Activated CD8-positive, alpha-beta memory T cell treated with anti-CD3 and anti-CD28 coated beads, Interleukin-2, amount 50 U/mL, for 24 hours (primary cell): ENCODE data around the gene SENP7.
"Not testable (repeated sequence)": the region's sequence is repeated elsewhere in the genome, so short reads cannot be mapped to it uniquely, and the experiment has no call there.

ENCODE experiments used
- DNase-seq: peaks from one replicate; pipeline ENCODE4 v3.0.0-alpha.2; 2020; ENCODE audit errors: extremely low read depth

Gene SENP7

GRCh38 chr3:101527906-101528305, 14.9 kb upstream of the SENP7 start:
- no peak for DNase-seq

- no peak for DNase-seq
These were observed 14.4 kb upstream of the SENP7 start for GRCh38 chr3:101527441-101527840.

GRCh38 chr3:101521211-101521701, 8.2 kb upstream of the SENP7 start:
- DNase-seq = no peak

- DNase-seq = no peak
These were observed 6.8 kb upstream of the SENP7 start for GRCh38 chr3:101519685-101520365.

- no peak for DNase-seq
These were observed 5.4 kb upstream of the SENP7 start for GRCh38 chr3:101518421-101518871.

- DNase-seq = no peak
These were observed 491 bp upstream of the SENP7 start for GRCh38 chr3:101513419-101513986.

- DNase-seq = no peak
These were observed 691 bp downstream of the SENP7 start for GRCh38 chr3:101512396-101512645.

GRCh38 chr3:101509811-101510210, 3.2 kb downstream of the SENP7 start:
- DNase-seq = no peak

- DNase-seq = no peak
These were observed 3.7 kb downstream of the SENP7 start for GRCh38 chr3:101509281-101509680.

- DNase-seq = no peak
These were observed 11.2 kb downstream of the SENP7 start for GRCh38 chr3:101501783-101502182.

- DNase-seq = no peak
These were observed 12.8 kb downstream of the SENP7 start for GRCh38 chr3:101500208-101500607.

GRCh38 chr3:101497803-101498202, 15.2 kb downstream of the SENP7 start:
- no peak for DNase-seq

GRCh38 chr3:101495552-101495951, 17.5 kb downstream of the SENP7 start:
- DNase-seq = no peak

GRCh38 chr3:101484805-101485620, 28.0 kb downstream of the SENP7 start:
- DNase-seq = no peak

- DNase-seq = no peak
These were observed 34.0 kb downstream of the SENP7 start for GRCh38 chr3:101478980-101479379.

GRCh38 chr3:101474841-101475552, 38.0 kb downstream of the SENP7 start:
- not testable (repeated sequence) for DNase-seq

GRCh38 chr3:101468676-101469075, 44.3 kb downstream of the SENP7 start:
- DNase-seq = not testable (repeated sequence)

- DNase-seq = not testable (repeated sequence)
These were observed 45.7 kb downstream of the SENP7 start for GRCh38 chr3:101467310-101467663.

GRCh38 chr3:101466465-101467309, 46.3 kb downstream of the SENP7 start:
- no peak for DNase-seq

- no peak for DNase-seq
These were observed 48.8 kb downstream of the SENP7 start for GRCh38 chr3:101464235-101464634.

- no peak for DNase-seq
These were observed 51.6 kb downstream of the SENP7 start for GRCh38 chr3:101461451-101461850.
